ENCODE results near the gene SLC38A1.
"Not testable (repeated sequence)": the region's sequence is repeated elsewhere in the genome, so short reads cannot be mapped to it uniquely, and the experiment has no call there.

GRCh38 chr12:46162549-46163076 is 106.2 kb downstream of the SLC38A1 start:
- not testable (repeated sequence) for TF ChIP-seq EZH2phosphoT487 (IDR thresholded peaks at IDR 0.05; ENCODE audit: insufficient read depth, low read depth); EZH2 (IDR thresholded peaks at IDR 0.05; ENCODE audit: insufficient read depth, poor library complexity, severe bottlenecking)
